IPS DF 4.7 (cell line): ENCODE data around the gene ERCC1.

Experiments
- DNase-seq: peaks from one replicate; pipeline ENCODE4 v3.0.0-alpha.2; 2013; ENCODE audit warnings: low spot score; ENCODE audit errors: extremely low read depth

Gene ERCC1

DNA sequence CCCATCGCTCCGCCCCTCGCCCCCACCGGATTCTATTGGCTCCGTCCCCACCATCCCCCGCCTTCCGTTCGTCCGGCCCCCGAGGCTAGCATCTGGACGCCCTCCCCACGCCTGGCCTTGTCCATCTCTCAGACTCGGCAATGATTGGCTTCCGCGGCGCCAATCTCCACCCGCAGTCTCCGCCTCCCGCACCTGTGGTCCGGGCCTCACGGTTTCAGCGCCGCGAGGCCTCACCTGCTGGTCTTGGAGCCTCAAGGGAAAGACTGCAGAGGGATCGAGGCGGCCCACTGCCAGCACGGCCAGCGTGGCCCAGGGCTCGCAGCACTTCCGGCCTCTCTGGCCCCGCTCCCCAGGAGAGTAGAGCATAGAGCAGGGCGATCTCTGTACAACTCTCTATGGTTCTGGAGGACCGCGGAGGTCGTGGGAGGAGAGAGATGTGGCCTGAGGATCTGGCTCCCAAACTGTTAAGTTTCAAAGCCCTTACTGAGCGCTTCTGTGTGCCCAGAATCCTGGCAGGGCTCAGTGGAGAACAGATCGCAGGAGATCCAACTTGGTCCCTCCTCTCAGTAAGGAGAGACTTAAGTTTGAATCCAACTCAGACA, at the start of gene ERCC1:
TSS of gene ERCC1 (minus strand) at position 329 of the 602 bp plus-strand sequence. CDS start 543 bp downstream, outside the sequence.
- no peak for DNase-seq

DNA sequence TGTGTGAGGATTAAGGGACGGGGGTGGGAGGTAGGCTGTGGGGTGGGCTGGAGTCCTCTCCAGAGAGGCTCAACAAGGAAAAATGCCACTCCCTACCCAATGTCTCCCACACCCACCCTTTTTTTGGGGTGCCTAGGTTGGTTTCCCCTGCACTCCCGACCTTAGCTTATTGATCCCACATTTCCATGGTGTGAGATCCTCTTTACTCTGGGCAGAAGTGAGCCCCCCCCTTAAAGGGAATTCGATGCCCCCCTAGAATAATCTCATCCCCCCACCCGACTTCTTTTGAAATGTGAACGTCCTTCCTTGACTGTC, 49.6 kb upstream of the ERCC1 start:
- DNase-seq: no peak

DNA sequence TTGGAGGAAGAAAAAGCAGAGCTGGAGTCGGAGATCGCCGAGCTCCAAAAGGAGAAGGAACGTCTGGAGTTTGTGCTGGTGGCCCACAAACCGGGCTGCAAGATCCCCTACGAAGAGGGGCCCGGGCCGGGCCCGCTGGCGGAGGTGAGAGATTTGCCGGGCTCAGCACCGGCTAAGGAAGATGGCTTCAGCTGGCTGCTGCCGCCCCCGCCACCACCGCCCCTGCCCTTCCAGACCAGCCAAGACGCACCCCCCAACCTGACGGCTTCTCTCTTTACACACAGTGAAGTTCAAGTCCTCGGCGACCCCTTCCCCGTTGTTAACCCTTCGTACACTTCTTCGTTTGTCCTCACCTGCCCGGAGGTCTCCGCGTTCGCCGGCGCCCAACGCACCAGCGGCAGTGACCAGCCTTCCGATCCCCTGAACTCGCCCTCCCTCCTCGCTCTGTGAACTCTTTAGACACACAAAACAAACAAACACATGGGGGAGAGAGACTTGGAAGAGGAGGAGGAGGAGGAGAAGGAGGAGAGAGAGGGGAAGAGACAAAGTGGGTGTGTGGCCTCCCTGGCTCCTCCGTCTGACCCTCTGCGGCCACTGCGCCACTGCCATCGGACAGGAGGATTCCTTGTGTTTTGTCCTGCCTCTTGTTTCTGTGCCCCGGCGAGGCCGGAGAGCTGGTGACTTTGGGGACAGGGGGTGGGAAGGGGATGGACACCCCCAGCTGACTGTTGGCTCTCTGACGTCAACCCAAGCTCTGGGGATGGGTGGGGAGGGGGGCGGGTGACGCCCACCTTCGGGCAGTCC, 49.0 kb upstream of the ERCC1 start:
- DNase-seq: no peak

DNA sequence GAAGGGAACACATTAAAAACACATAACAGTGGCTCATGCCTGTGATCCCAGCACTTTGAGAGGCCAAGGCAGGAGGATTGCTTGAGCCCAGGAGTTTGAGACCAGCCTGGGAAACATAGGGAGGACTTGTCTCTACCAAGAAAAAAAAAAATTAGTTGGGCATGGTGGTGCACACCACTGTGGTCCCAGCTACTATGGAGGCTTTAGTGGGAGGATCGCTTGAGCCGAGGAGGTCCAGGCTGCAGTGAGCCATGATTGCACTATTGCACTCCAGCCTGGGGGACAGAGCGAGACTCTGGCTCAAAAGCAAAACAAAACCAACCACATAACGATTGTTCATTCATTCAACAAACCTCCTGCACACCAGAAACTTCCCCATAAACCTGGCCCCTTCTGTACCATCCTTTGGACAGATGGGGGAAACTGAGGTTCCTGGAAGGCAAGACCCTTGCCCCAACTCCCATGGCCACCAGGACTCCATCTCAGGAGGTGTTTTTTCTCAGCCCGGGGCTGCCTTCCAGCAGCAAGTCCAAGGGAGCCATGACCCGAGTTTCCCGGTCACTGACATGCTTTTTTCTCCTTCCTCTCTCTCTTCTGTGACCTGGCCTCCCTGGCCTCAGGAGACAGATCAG, 48.3 kb upstream of the ERCC1 start:
- no peak for DNase-seq

DNA sequence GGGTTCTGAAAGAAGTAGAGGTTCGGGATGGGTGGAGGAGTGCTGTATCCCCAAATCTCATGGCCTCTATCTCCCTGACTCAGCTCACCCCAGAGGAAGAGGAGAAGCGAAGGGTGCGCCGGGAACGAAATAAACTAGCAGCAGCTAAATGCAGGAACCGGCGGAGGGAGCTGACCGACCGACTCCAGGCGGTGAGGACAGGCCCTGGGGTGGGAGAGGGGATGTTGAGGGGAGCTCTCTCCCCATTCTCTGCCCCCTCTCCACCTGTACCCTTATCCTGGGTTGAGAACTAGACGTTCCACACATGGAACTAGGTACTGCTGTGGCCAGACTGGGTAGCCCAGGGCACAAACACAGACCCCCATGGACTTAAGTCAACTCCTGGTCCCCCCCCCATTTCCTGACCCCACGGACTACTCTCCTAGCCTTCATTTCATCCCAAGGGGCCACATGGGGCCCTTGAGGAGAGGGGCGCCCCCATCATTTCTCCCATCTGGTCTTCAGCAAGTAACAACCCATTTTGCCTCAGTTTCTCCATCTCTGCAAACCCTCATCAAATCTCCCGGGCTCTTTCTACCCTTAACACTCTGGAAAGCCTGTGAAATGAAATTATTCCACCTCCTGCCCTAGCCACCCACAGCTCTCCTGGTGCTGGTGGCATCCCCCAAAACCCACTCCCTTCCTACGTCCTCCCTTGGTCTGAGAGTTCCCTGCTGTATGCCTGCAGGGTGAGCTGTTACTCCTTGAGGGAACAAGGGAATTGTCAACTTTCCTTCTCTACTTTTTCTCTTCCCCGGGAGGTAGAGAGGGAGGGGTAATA, 47.6 kb upstream of the ERCC1 start:
- DNase-seq: no peak

DNA sequence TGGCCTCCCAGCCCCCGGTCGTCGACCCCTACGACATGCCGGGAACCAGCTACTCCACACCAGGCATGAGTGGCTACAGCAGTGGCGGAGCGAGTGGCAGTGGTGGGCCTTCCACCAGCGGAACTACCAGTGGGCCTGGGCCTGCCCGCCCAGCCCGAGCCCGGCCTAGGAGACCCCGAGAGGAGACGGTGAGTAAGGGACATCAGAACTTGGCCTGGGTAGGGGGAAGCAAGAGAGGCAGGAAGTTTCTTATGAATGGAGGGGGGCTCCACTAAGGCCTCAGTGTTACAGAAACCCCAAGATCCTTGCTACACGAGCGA, 47.0 kb upstream of the ERCC1 start:
- DNase-seq: no peak

DNA sequence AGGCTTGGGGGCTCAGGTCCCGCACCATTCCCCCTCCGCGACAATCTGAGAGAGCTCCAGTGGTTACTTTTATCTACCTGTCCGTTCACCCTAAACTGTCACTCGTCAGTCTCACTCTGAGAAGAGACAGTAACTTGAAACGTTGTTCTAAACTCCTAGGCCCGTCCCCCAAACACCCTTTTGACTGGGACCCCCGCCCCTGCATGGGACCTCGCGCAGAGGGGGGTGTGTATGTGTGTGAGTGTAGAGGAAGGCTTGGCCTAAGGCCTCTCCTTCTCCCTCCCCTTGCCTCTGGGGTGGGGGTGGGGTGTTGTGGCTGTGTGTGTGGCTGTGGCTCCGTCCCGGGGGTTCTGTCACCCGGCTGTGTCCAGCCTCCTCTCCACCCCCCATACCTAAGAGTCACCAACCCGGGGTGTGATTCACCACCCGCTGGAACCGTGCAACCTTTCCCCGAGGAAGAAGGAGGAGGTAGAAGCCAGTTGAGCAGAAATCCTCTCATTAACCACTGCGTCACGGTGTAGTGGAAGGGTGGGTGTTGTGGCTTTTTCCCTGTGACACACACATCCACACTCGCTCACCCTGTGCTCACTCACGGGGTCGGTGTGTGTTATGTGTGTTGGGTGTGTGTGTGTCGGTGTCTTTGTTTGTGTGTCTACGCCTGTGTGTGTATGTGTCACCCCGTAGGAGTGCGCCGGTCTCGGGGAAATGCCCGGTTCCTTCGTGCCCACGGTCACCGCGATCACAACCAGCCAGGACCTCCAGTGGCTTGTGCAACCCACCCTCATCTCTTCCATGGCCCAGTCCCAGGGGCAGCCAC, 46.4 kb upstream of the ERCC1 start:
- DNase-seq: no peak

DNA sequence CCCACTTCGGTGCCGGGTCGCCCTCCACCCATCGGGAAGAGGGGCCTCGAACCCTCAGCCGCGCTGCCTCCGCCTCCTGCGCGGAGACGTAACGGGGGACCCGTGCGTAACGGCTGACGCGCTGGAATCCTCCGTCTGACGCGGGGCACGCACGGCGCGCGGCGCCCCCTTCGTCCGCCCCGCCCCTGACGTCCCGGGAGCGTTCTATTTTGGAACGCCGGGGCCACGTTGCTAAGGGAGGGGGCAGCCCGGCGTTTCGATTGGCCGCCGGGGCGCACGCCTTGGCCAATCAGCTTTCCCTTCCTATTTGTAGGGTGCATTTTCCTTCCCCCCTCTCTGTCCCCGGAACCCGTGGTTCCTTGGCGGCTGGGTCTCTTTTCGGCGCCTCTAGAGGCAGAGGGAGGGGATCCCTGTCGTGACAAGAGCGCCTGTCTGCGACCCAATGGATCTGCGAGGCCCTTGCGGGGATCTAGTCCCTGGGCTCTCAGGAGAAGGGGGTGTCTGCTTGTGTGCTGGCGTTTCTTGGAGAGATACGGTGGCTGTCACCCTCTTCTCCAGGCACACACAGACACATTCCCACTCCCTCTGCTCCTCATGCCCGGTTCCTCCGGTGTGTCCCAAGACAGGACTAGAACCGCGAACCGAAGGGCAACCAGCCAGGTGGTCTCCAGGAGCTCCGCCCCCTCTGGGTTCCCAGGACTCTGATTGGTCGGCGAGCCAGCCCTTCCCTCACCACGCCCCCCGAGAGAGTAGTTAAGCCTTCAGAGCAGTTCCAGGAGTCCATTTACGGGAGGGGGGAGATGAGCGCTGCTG, 45.6 kb upstream of the ERCC1 start:
- no peak for DNase-seq

DNA sequence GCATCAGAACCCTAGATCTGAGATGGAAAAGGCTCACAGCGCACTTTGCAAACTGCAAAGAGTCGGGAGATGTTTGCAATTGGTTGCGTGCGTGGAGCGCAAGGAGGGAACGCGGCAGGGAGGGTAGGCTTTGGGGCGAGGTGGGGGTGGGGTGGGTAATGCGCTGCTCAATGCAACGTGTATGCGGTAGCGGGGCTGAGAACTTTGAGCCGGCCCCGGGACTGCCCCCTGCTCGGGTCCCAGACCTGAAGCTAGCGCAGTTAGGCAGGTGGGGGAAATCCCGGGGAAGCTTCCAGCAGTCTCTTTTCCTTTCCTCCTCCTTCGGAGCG, 45.0 kb upstream of the ERCC1 start:
- no peak for DNase-seq

DNA sequence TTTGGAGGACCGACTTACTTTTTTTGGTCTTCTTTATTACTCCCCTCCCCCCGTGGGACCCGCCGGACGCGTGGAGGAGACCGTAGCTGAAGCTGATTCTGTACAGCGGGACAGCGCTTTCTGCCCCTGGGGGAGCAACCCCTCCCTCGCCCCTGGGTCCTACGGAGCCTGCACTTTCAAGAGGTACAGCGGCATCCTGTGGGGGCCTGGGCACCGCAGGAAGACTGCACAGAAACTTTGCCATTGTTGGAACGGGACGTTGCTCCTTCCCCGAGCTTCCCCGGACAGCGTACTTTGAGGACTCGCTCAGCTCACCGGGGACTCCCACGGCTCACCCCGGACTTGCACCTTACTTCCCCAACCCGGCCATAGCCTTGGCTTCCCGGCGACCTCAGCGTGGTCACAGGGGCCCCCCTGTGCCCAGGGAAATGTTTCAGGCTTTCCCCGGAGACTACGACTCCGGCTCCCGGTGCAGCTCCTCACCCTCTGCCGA, 44.5 kb upstream of the ERCC1 start:
- DNase-seq: no peak

DNA sequence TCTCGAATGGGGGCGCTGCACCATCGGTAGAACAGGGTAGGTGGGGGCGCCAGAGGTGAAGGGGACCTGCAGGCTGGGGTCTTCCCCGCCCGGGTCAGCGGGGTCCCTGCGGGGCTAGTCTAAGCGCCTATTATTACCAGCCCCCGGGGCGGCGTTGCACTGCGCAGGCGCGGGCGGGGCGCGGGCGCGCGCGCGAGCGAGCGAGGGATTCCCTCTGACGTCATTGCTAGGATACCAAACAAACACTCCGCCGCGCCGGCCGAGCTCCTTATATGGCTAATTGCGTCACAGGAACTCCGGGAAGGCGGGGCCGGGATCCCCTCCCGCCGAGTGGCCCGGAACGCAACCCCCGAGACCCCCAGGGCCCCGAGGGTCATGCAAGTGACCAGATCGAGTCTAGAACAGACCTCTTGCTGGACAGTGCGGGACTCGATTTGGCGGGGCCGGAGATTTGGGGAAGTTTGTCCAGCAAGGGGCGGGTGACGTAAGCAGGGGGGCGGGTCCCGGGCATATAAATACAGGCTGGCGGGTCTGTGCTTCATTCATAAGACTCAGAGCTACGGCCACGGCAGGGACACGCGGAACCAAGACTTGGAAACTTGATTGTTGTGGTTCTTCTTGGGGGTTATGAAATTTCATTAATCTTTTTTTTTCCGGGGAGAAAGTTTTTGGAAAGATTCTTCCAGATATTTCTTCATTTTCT, 43.9 kb upstream of the ERCC1 start, which contains the start of gene FOSB:
TSS of gene FOSB (plus strand) at position 541 of the 703 bp plus-strand sequence. CDS start 591 bp downstream, outside the sequence.
- no peak for DNase-seq

DNA sequence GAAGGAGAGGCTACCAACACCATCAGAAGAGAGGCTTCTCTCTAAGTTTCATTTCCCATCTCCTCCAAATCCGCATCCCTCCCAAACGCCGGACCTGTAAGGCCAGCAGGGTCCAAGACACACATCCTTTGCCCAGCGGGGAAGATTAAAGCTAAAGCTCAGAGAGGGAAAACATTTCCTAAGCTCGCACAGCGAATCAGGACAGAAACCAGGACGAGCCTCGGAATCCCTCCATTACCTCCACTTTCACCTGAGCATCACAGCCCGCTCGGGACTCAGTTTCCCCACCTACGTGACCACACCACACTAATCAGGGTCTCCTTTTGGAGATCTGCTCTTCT, 43.4 kb upstream of the ERCC1 start:
- no peak for DNase-seq

DNA sequence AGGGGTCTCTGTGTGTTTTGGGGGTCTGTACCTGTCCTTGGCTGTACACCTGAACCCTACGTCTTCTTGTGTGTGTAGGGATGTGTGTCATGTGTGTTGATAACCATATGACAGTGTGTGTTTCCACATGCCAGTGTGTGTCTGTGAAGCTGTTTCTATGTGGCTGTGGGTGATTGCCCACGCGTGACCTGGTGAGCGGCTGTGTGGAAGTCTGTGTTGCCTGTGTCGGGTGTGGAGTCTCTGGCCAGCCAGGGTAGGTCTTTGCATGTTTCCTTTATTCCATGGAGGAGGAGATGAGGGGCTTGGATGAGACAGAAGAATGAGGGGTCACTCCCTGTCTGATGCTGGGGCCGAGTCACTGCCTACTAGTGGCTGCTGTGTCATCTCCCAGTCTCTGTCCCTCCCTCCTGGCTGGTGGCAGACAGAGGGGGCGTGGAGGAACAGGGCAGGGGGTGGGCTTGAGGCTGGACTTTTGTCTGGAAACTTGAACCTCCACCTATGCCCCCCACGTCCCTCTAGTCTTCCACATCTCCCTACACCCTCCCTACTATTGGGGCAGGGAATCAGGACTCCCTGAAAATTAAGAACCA, 41.2 kb upstream of the ERCC1 start:
- no peak for DNase-seq

DNA sequence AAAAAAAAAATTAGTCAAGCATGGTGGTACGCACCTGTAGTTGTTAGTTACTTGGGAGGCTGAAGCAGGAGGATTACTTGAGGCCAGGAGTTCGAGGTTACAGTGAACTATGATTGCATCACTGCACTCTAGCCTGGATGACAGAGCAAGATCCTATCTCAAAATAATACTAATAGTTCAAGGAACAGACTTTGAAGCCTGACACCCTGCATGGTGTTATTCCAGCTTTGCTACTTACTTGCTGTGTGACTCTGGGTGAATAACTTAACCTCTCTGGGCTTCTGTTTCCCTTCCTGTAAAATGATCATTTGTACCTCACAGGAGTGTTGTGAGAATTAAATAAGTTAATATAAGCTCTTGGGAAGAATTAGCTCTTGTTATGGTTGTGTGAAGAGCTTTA, 40.6 kb upstream of the ERCC1 start:
- no peak for DNase-seq

DNA sequence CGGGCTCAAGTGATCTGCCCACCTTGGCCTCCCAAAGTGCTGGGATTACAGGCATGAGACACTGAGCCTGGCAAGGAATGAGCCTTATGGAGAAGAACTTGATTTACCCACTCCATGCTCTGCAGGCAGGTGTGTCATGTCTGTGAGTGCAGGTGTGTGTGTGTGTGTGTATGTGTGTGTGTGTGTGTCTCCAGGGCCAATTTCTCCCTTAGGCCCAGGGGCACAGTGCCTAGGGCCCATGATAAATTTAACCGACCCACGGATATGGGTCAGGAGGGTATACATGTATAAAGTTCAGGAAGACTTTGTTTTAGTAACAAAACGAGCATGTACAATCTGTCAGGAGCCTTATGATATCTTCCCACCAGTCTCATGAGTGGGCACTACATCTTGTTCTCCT, 39.5 kb upstream of the ERCC1 start:
- no peak for DNase-seq

DNA sequence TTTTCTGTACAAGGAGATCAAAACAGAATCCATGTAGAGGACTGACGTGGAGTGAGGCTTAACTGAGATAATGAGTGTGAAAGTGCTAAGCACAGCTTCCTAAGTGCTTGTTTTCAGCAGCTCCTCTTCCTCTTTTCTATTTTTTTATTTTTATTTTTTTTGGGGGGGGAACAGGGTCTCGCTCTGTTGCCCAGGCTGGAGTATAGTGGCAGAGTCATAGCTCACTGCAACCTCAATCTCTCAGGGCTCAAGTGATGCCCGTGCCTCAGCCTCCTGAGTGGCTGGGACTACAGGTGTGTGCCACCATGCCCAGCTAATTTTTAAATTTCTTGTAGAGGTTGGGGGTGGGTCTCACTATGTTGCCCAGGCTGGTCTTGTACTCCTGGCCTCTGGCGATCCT, 38.5 kb upstream of the ERCC1 start:
- DNase-seq: no peak

DNA sequence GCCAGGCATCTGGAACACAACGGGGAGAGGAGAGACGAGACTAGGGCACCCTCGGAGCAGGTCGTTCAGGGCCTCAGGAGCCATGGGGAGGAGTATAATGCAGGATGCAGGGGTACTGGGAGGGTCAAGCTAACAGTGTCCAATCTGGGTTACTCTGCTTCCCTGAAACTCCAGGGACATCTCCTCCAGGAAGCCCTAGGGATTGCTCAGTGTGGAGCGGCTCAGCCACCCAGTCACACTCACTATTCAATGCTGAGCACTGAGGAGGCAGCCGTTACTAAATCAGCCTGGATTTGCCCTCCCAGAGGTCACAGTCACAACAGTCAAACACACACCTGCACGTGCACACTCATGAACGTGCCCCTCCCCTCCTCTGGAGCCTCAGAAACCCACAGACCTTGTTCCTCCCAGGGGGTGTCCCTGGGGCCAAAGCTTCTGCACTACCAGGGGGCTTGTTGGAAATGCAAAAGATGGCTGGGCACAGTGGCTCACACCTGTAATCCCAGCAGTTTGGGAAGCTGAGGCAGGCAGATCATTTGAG, 37.2 kb upstream of the ERCC1 start:
- DNase-seq: no peak

DNA sequence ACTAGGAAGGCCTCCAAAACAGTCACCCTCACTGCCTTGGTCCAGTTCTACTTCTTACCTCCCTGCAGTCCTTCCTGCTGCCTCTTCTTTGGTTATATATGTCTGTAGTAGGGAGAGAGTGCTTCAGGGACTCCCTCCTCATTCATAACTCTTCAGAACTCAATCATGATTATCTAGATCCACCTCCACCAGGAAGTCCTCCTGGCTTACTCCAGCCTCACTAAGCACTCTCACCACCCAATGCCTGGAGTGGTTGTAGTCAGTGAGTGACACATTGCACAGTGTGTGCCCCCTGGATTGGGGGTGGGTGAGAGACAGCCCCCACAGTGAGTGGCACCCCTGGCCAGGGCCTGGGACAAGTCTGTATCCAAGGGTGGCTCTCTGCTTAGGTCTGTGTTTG, 34.1 kb upstream of the ERCC1 start:
- no peak for DNase-seq

DNA sequence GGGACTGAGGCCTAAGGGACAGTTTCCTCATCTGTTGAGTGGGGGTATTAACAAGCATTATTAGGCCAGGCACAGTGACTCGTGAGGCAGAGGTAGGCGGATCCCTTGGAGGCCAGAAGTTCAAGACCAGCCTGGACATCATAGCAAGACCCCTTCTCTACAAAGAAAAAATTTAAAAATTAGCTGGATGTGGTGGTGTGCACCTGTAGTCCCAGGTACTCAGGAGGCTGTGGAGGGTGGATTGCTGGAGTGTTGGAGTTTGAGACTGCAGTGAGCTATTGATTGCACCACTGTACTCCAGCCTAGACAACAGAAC, 32.7 kb upstream of the ERCC1 start:
- no peak for DNase-seq
